KBM-7 (cell line): ENCODE results near the gene LRRC1.

ENCODE experiments used
- DNase-seq: peaks from one replicate; pipeline ENCODE4 v3.0.0-alpha.2; 2015
- in situ Hi-C: fragments of 300-500 bp; cut with MboI; formaldehyde crosslinking; loops from 2 replicates; pipeline ENCODE4 v1.14.3; 2020; ENCODE audit warnings: low sequenced_read_pairs, low pct_unique_long_range_greater_than_20kb, mixed read lengths

Gene LRRC1

GRCh38 chr6:53906842-53907241, 112.0 kb downstream of the LRRC1 start:
- no peak for DNase-seq
- in situ Hi-C loops, result no loop called here

DNA sequence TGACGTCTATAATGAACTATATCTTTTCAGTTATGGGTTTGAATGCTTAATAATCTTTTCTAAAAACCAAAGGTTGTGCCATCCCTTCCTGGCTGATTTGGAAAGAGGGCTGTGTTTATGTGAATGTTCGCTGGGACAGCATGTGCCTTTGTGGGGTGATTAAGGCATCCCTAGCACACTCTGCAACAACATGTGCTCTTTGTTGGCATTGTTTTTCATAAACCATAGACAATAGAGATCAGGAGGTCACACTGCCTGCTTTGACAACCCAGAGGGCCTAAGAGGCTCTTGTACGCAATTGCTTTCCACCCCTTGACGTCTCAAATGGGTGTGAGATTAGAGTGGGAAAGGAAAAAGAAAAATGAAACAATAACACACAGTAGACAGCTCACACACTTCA, 116.0 kb downstream of the LRRC1 start:
- no peak for DNase-seq
- in situ Hi-C loops, result no loop called here

DNA sequence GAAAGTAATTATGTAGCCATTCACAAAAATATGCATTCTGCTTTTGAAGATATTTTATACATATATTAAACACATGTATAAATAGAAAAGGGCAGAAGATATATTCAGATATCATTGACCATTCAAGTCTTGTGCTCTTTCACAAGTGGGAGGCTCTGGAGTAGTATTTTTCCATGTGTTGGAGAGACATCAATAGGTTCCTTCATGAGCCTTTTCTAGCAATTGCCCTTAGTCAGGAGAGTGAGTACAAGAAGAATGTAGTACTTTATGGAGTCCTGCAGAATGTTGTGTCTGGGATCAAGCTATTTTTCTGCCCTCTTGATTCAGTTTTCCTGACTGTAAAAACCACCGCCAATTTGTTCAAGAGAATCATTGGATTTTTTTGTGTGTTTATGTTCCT, 117.9 kb downstream of the LRRC1 start:
- in situ Hi-C loops, result no loop called here
- DNase-seq, result no peak

- DNase-seq, result no peak
- in situ Hi-C loops, result no loop called here
Measured at GRCh38 chr6:53913286-53913685, 118.5 kb downstream of the LRRC1 start.

DNA sequence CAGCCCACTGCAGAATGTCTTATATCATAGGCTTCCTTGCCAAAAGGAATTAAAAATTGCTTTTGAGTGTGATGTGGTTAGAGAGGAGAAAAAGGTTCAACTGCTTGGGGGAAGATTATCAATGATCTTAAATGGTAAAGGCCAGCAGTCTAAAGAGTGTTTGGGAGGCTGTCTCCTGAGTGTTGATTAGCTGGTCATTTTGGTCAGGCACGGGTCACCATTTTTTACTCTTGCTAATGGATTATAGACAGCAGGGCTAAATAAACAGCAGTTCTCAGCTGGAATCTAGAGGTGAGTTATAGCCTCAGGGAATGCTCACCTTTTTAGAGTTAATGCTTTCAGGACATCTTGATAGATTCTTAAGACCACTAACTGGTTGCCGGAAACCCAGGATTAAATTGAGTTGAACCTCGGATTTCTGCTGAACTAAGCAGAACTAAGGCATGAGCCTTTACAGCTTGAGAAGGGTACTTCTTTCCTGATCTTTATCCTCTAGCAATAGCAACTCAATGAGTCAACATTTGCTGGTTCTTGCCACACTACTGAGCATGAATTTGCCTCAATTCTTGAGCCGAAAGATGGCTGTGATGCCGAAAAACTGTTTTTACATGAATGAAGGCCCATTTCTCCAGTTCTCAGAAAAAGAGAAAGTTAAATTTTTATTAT, 120.4 kb downstream of the LRRC1 start:
- in situ Hi-C loops, result no loop called here
- no peak for DNase-seq

DNA sequence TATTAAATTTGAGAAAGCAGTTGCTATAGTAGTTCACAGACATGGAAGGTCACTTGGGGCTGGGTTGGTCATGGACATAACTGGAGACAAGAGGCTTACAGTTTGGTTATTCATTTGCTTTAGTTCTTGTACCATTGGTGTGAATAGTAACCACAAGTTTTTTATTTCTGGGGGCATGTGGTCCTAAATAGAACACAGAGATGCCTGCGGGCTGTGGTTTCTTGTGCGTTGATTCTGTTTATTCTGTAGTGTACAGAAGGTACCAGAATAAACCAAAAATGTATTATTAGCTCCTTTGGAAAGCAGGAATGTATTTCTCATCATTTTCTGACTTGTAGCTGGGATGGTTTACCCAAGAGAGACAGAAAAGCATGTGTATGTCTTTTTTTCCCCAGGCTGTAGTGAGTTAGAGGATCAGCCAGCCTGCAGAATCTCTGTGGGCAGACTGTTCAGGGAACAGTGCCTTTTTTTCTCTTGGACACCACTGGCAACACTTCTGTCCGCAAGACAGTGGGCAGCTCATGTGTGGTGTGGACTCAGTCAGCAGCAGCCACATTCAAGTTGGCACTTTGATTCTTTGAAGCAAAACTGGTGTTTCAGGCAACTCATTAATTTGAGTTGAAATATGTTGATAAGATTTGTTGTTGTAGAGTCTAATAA, 122.1 kb downstream of the LRRC1 start:
- DNase-seq, result no peak
- in situ Hi-C loops, result no loop called here

- no peak for DNase-seq
- in situ Hi-C loops, result no loop called here
Measured at GRCh38 chr6:53917464-53917842, 122.6 kb downstream of the LRRC1 start.

DNA sequence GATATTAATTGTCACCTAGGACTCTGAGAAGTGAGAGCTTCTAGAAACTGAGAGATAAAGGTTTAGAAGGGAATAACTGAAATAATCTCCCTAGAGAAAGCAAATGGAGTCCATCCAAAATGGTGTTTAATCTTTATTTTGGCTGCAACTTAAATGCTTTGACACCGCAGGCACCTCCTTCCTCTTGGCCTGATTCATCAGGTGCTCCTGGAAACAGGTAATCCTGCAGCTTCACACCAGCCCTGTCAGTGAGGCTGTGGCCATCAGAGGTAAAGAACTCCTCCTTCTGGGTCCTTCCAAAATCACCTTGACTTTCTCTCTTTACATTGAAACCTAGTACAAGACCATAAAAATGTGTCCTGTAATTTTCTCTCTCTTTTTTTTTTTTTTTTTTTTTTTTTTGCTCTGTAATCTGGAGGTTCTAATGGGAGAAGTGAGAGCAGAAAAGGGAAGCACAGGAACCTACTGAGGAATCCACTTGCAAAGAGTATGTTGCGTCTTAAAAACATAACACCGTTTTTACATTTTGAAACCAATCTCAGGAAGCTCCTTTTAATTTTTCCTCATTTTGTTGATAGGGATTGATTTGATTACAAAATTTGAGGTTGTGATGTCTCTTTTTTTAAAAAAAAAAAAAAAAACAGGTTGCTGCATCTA, 124.2 kb downstream of the LRRC1 start:
- in situ Hi-C loops, result no loop called here
- DNase-seq, result no peak

GRCh38 chr6:53919881-53920360, 125.1 kb downstream of the LRRC1 start:
- in situ Hi-C loops, result no loop called here
- no peak for DNase-seq

GRCh38 chr6:53920881-53921280, 126.1 kb downstream of the LRRC1 start:
- in situ Hi-C loops, result no loop called here
- no peak for DNase-seq

GRCh38 chr6:53921639-53922038, 126.8 kb downstream of the LRRC1 start:
- no peak for DNase-seq
- in situ Hi-C loops, result no loop called here

- DNase-seq, result no peak
- in situ Hi-C loops, result no loop called here
Measured at GRCh38 chr6:53922539-53922981, 127.8 kb downstream of the LRRC1 start.

GRCh38 chr6:53924277-53924676, 129.5 kb downstream of the LRRC1 start:
- in situ Hi-C loops, result no loop called here
- DNase-seq, result no peak

GRCh38 chr6:53924821-53925422, 130.1 kb downstream of the LRRC1 start:
- in situ Hi-C loops, result no loop called here
- DNase-seq, result no peak

DNA sequence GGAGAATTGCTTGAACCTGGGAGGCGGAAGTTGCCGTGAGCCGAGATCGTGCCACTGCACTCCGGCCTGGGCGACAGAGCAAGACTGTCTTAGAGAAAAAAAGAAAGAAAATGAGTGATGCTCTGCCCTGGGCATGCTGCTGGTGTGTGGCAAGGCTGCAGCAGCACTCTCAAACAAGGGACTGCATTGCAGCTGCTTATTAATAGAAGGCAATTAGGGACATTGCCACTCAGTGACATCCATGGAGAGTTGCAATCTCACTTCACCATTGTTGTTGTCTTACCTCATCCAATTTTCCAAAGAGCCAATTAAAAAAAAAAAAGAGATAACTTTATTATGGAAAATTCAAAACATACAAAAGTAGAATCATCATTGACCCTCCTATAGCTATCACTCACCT, 131.1 kb downstream of the LRRC1 start:
- in situ Hi-C loops, result no loop called here
- DNase-seq, result no peak

GRCh38 chr6:53926505-53926904, 131.7 kb downstream of the LRRC1 start:
- DNase-seq, result no peak

GRCh38 chr6:53928641-53929040, 133.8 kb downstream of the LRRC1 start:
- in situ Hi-C loops, result no loop called here
- no peak for DNase-seq

More at GRCh38 chr6:53926505-53926904, 131.7 kb downstream of the LRRC1 start:
- in situ Hi-C loops, result no loop called here

GRCh38 chr6:53929041-53929820, 134.4 kb downstream of the LRRC1 start:
- in situ Hi-C loops, result no loop called here

GRCh38 chr6:53929821-53930120, 135.0 kb downstream of the LRRC1 start:
- DNase-seq, result no peak
- in situ Hi-C loops, result no loop called here

More at GRCh38 chr6:53929041-53929820, 134.4 kb downstream of the LRRC1 start:
- no peak for DNase-seq
